Left kidney (tissue), 2 donors: ENCODE results near the gene SLC17A1. TPM values are rescaled to one million over a fixed set of nuclear protein-coding genes. Genes with fewer than 3 reads are reported as not detected.
"Not testable (repeated sequence)": the region's sequence is repeated elsewhere in the genome, so short reads cannot be mapped to it uniquely, and the experiment has no call there.

Experiments
- DNase-seq: peaks from one replicate; pipeline ENCODE4 v3.0.0-alpha.2; 2013
- polyA plus RNA-seq: library from polyadenylated mRNA; unstranded; fragments of 120-200 nt; gene quantifications from one replicate; pipeline ENCODE4 v1.2.1, GENCODE V29; 2013; ENCODE audit not compliant: insufficient read length

The SLC17A1 gene
- polyA plus RNA-seq, 1 donor: 33.9 TPM

DNA sequence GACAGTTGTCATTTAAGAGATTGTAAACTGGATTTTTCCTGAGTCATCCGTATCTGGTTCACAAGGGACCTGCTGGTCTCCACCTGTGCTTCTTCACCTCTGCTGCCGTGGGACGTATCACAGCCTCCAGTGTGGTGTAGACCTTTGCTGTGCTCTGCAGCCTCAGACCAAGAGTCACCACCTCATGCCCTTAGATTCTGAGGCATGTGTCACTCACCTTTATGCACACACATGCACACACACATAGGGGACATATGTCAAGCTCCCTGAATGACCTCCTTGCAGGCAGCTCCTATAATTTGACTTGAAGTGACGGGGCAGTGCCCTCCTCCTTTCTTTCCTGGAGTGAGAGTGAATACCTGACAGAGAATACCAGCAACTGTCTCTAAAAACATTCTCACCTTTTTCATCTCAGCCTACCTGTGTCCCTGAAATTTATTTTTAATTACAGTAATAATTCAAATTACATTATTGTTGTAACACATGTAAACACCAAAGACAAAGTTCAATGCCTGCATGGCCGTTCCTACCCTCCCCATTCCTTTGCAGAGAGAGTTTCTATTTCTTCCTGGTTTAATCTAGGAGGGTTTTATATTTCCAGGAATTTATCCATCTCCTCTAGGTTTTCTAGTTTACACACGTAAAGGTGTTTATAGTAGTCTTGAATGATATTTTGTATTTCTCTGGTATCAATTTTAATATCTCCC is 73.8 kb downstream of the SLC17A1 start:
- no peak for DNase-seq

DNA sequence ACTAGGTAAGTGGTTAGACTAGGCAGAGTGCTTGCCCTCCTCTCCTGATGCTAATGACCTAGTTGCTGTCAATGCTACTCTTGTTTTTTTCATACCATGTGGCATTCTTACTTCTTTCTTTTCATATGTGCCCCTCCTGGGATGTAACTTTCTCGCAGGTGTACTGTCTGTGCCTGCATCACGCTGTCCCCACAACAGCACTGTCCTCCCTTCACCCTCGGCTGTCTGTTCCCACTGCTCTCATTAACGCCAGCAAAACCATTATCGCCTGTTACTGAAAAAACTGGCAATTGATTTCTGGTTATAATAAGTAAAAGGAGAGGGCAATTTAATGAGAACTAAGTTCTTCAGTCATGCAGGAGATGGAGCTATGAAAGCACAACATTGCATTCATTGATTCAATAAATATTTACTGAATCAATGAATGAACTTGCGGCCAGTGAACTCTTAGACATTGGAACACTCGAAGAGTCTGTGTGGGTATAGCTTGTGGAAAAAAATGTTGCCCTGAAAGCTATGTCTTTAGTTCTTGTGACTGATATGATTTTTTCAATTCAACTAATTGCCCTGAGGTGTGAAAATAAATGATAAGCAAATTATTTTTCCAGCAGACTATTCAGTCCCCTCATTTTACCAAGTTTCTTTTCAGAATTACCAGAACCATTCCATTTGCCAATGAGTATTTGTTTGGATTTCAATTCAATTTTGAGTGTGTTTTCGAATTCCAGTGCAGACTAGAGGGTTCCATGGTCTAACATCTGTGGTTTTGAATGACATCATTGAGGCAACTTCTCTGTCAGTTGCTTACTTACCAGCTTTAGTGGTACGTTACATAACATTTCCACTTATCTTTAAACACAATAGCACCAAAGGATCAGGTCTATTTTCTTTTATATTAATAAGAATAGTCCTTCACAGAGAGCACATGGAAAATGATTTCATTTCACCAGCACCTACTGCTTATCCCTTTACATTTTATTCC is 75.2 kb downstream of the SLC17A1 start:
- DNase-seq: no peak

DNA sequence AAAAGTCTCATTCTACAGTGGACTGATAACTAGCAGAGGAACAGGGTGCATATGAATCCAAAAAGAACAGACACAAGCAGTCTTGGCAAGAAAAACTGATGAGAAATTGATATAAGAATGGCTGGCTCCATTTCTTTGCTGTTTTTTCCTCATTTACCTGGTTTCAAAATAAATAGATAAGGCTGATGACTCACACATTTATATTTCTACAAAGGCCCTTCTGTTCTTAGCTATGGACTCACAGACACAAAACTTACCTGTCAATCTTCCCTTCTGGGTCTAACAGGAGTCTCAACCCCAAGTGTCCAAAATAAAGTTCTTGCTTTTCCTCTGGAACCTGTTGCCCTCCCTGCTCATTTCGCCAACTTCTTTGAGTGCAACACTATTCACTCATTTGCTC is 76.4 kb downstream of the SLC17A1 start:
- DNase-seq: no peak

DNA sequence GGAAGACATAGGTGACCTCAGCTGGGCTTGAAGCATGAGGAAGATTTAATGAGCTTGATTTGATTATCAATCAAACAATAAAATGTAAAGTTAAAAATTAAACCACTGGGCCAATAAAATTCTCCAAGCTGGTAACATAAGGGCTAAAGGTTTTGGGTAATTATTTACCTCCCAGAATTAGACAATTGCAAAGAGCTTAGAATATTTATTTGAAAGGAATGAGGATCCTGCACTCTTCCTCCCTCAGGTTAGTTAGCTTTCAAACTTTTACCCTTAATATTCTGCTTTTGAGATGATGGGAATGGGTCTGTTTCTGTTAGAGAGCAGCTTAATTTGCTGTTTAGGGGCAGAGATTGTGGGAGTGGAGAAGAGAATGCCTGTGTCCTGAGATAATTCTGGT is 77.3 kb downstream of the SLC17A1 start, which contains the start of gene SLC17A4:
SLC17A4 (plus strand) TSS at position 208 of the 400 bp plus-strand sequence. CDS start 7,221 bp downstream, outside the sequence.
- DNase-seq: peak; percentile 8

DNA sequence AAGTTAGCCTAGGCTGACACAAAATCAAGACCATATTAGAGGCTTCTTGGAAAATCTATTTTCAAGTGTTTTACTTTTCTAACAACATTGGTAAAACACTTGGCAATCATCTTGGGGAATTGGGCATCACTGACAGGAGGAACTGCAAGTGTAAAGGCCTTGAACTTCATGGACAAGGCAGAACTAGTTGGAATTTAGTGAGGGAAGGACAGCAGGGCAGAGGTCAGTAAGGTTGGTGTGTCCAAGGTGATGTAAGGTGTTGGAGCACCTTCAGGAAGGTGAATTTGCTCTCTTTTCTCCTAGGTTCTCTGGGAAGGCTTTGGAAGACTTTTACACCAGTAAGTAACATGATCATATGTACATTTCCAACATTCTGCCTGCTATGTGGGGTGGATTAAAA is 78.8 kb downstream of the SLC17A1 start:
- DNase-seq: no peak

DNA sequence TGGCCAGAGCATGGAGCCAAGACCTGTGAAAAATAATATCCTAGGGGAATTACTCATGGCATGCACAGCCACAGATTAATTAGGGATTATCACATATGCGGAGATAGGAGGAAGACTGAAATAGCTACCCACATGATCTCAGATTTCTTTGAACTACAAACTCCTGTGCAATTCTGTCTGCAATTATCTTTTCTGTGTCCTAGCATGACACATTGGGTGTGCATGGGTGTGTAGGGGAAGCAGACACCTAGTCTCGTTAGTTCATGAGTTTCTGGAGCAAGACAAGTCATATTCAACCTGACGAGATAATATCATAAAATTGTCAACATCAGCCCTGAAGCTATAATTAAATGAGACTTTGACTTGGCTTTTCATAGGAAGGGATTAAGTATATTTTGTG is 80.9 kb downstream of the SLC17A1 start:
- no peak for DNase-seq

DNA sequence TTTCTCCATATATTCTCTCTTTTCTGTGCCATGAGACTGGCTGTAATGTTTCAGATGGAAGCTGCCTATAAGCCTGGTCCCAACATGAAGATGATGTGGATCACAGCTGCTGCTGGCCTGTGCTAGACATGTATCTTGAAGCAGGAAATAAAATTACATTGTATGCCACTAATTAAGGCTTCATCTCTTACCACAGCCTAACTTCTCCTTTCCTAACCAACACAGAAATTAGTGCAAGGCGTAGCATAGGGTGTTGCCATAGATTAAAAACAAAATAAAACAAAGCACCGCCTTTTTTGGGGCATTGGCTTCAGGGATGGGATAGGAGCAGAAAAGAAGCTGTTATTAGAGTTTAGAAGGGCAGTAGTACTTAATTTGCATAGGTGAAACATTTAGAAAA is 82.0 kb downstream of the SLC17A1 start:
- no peak for DNase-seq

DNA sequence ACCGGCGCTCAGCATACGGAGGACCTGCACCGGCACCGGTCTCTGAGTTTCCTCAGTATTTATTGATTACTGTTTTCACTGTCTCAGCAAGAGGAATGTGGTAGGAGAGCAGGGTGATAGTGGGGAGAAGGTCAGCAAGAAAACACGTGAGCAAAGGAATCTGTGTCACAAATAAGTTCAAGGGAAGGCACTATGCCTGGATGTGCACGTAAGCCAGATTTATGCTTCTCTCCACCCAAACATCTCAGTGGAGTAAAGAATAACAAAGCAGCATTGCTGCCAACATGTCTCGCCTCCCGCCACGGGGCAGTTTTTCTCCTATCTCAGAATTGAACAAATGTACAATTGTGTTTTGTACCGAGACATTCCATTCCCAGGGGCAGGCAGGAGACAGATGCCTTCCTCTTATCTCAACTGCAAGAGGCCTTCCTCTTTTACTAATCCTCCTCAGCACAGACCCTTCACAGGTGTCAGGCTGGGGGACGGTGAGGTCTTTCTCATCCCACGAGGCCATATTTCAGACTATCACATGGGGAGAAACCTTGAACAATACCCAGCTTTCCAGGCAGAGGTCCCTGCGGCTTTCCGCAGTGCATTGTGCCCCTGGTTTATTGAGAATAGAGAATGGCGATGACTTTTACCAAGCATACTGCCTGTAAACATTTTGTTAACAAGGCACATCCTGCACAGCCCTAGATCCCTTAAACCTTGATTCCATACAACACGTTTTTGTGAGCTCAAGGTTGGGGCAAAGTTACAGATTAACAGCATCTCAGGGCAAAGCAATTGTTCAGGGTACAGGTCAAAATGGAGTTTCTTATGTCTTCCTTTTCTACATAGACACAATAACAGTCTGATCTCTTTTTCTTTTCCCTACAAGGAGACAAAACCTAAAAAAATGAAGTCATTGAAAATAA is 83.0 kb downstream of the SLC17A1 start:
- not testable (repeated sequence) for DNase-seq

DNA sequence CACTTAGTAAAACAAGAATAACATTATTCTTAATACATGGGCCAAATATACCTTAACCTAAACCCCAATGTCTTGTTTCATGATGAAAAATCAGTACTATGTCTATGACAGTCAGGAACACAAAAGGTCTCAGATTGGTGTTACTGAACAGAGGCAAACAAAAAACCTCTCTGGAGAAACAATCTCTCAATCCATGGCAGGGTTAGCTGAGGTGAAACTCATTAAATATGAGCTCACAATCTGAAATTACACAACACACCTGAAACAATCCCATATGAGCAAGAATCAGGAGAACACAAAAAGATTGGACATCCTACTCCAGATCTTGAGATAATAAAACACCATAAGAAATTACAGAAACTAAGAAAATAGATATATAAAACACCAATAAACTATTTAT is 83.8 kb downstream of the SLC17A1 start:
- no peak for DNase-seq

DNA sequence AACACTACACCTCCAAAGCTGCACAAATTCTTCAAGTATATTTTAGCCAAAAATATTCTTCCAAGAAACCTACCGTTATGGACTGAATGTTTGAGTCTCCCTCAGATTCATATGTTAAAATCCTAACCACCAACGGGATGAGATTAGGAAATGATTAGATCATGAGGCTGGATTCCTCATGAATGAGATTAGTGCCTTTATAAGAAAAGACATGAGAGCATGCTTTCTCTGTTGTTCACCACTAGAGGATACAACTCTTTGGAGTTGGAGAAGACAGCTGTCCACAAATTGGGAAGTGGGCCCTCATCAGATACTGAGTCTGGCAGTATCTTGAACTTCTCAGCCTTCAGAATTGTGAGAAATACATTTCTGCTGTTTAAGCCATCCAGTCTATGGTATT is 84.4 kb downstream of the SLC17A1 start:
- no peak for DNase-seq

DNA sequence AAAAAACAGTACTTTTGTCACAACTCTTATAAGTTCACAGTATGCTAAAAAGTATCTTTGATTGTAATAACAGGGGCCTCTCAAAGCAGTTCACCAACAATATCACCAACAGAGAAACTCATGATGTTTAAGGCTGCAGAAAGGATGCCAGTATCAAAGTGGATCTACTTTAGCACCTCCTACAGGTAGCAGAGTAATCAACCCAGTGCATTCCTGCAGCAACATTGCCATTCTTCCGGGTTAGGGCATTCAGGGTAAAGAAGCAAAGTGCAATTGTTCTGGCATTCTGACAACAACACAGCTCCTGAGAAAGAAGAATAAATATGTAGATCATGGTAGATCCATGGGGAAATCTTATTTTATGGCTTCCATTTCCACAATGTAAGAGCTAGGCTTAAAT is 84.9 kb downstream of the SLC17A1 start:
- DNase-seq: no peak

DNA sequence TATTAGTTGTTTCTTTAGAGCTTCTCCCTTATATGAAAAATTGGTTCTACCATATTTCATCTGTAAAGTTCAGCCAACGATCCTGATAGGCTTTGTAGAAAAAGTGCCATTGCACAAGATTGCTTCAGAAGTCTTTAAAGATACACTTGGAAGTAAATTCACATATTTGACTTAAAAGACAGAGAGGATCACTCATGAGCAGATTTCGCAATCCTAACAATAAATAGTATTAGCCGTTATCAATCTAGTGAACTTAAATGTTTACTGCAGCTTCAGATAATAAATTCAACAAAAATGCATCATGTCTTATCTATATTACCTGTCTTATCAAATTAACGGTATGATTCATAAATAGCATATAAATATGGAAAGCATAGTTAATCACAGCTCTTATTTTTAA is 86.0 kb downstream of the SLC17A1 start:
- DNase-seq: no peak

DNA sequence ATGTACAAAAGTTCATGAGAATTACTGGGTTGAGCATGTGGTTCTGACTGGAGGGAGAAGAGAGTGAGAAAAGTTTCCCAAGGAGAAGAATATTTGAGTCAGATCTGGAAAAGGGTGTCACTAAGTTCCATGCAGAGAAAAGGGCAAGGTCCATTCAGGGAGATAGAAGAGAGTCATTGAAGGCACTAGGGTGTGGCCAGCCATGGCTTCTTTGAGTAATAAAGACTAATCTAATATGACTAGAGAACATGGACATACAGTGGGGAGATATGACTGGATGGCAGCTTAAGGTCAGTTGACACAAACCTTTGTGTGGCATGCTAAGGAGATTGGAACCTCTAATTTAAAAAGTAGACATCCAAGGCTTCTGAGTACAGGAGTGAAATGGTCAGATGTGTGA is 88.0 kb downstream of the SLC17A1 start:
- DNase-seq: no peak

DNA sequence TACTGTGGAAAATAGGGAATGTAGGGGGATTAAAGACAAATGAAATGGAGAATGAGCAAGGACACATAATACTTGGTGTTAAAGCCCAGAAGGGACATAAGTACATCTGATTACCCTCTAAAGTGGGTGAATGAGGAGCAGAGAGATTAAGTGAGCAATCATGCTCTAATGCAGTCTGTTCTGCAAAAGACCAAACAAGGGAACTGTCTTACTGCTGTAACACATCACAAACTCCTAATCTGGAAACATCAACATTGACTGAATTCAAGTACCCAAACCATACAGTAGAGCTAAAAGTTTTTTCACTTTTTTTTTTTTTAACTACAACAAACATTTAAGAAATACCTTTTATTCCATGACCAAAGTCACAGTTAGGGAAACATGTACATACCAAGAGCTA is 96.6 kb downstream of the SLC17A1 start:
- no peak for DNase-seq

Other genes starting within 250 kb of the SLC17A1 start
- gene SCGN, start 179.8 kb downstream of the SLC17A1 start, polyA plus RNA-seq: 0.12 TPM
- 2.6 TPM for gene SLC17A4, start 77.3 kb downstream of the SLC17A1 start, polyA plus RNA-seq
- gene SLC17A3, start 42.2 kb upstream of the SLC17A1 start, polyA plus RNA-seq: 1.3 TPM
- 0.86 TPM for gene SLC17A2, start 98.6 kb upstream of the SLC17A1 start, polyA plus RNA-seq
- 14.1 TPM for gene TRIM38, start 130.8 kb upstream of the SLC17A1 start, polyA plus RNA-seq